Gastroesophageal sphincter (tissue), 3 donors: ENCODE data around the gene ZNF611.
"Not testable (repeated sequence)": the region's sequence is repeated elsewhere in the genome, so short reads cannot be mapped to it uniquely, and the experiment has no call there.

ENCODE experiments used
- CTCF ChIP-seq, 4 experiments: fragments of 200-600 bp in 2 of 4; fragments of 450-650 bp in 2 of 4; sonication (generic) in 1 of 4; IDR thresholded peaks; one replicate each; pipeline ENCODE4 v1.5.1; 2017 to 2019; ENCODE audit warnings: antibody characterized with exemption in 4 of 4, mild to moderate bottlenecking in 2 of 4, moderate library complexity in 2 of 4
- EP300 ChIP-seq: sonication (generic); formaldehyde crosslinking; IDR thresholded peaks from one replicate; pipeline ENCODE4 v1.6.1; 2017; ENCODE audit warnings: antibody characterized with exemption, mild to moderate bottlenecking
- POLR2A ChIP-seq, 2 donors: fragments of 450-650 bp; IDR thresholded peaks; one replicate each; pipeline ENCODE4 v1.6.1; 2017; ENCODE audit warnings: antibody characterized with exemption in 2 of 2, mild to moderate bottlenecking in 2 of 2, moderate library complexity in 1 of 2
- POLR2AphosphoS5 ChIP-seq: sonication (generic); formaldehyde crosslinking; IDR thresholded peaks from one replicate; pipeline ENCODE4 v1.6.1; 2017; ENCODE audit warnings: antibody characterized with exemption

GRCh38 chr19:52723907-52724598 is 10.8 kb downstream of the ZNF611 start:
- not testable (repeated sequence) for TF ChIP-seq EP300; CTCF (IDR thresholded peaks at IDR 0.05); POLR2A (IDR thresholded peaks at IDR 0.05); POLR2AphosphoS5
